Muscle layer of duodenum (tissue), 2 donors: ENCODE measurements around the gene CYS1.
A peak's percentile ranks its signal among the peaks of the same experiment; 100 is the strongest.

Source experiments
- H3K27ac ChIP-seq: one replicate; pipeline ENCODE4 v1.7.0; 2013; ENCODE audit warnings: mild to moderate bottlenecking, low read length
- H3K27me3 ChIP-seq: one replicate; pipeline ENCODE4 v1.7.0; 2013; ENCODE audit warnings: low read depth, mild to moderate bottlenecking, control low read depth, low read length
- H3K36me3 ChIP-seq, 2 donors: one replicate each; pipeline ENCODE4 v1.7.0; 2013; ENCODE audit warnings: low read length in 2 of 2, control low read depth in 1 of 2, mild to moderate bottlenecking in 1 of 2; ENCODE audit not compliant: insufficient read depth in 2 of 2, control insufficient read depth in 1 of 2
- H3K4me1 ChIP-seq, 2 donors: one replicate each; pipeline ENCODE4 v1.7.0; 2013; ENCODE audit warnings: low read length in 2 of 2, mild to moderate bottlenecking in 2 of 2, control low read depth in 1 of 2, moderate library complexity in 1 of 2; ENCODE audit not compliant: insufficient read depth in 2 of 2, control insufficient read depth in 1 of 2
- H3K4me3 ChIP-seq, 2 donors: one replicate each; pipeline ENCODE4 v1.7.0; 2013; ENCODE audit warnings: low read length in 2 of 2, low read depth in 1 of 2, mild to moderate bottlenecking in 1 of 2
- H3K9me3 ChIP-seq, 2 donors: one replicate each; pipeline ENCODE4 v1.7.0; 2013; ENCODE audit warnings: low read length in 2 of 2, control low read depth in 1 of 2, mild to moderate bottlenecking in 1 of 2; ENCODE audit not compliant: control insufficient read depth in 1 of 2
- donor health status: healthy.

The CYS1 gene

DNA sequence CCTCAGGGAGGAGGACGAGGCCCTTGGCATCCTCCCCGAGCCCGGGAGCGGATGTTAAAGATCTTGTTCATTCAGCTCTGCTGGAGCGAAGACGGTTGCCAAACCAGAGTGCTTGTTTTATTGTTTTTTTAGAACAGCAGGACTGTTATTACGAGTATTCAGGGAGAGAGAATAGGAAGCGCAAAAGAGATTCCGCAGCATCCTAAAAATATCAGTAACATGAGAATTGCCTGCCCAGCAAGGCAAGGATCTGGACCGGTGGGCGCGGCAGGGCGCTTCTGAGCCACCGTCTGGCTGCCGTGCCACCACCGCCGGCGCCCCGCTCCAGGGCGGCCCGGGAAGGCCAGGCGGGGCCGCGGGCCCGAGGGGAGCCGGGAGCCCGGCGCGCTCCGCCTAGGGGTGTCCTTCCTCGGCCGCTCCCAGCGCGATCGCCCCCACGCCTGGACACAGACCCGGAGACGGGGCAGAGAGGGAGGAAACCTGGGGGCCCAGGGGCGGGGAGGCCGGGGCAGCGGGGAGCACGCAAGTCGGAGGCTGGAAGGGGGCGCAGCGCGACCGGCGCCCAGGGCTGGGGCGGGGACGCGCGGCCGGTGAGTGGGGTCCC is 843 bp downstream of the CYS1 start:
- no peaks in the 10 kb centered on the region for H3K36me3 ChIP-seq
- no peaks in the 10 kb centered on the region for H3K9me3 ChIP-seq
- H3K4me1 ChIP-seq = peaks cover 0 to 30% of the 10 kb centered on the region in 2 donors
- peak overlapping the region; percentile 24 to 62 for H3K4me3 ChIP-seq
- peaks cover 9% of the 10 kb centered on the region for H3K27me3 ChIP-seq
- H3K27ac ChIP-seq = peak overlapping the region; percentile 73

DNA sequence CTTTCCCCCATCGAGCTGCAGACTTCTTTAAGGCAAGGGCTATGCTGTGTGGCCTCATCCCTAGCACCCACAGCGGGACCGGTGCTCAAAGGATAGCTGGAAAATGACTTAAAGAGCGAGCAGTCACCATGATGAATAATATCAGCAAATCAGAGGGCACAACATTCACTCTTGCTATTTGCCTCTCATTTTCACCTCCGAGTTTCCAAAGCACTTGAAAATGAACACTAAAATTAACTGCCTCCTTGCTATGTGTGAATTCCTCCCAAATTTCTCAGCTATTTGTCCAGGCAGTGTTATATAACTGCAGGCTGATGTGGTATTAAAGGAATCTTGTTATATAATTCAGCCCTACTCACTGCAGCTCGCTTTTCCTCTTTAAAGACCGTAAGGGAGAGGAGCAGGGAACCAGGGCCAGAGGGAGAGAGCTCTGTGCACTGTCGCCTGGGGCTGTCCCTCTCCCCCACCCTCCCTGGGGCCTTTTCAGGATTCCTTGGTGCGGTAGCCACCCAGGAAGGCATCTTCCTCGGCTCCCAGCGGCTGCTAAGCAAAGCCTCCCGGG is 1.4 kb downstream of the CYS1 start:
- H3K4me3 ChIP-seq = peak overlapping the region; percentile 24 to 62
- H3K27me3 ChIP-seq = peaks cover 9% of the 10 kb centered on the region
- no peaks in the 10 kb centered on the region for H3K9me3 ChIP-seq
- peaks cover 0 to 27% of the 10 kb centered on the region in 2 donors for H3K4me1 ChIP-seq
- H3K27ac ChIP-seq = peak overlapping the region; percentile 73
- H3K36me3 ChIP-seq = no peaks in the 10 kb centered on the region

DNA sequence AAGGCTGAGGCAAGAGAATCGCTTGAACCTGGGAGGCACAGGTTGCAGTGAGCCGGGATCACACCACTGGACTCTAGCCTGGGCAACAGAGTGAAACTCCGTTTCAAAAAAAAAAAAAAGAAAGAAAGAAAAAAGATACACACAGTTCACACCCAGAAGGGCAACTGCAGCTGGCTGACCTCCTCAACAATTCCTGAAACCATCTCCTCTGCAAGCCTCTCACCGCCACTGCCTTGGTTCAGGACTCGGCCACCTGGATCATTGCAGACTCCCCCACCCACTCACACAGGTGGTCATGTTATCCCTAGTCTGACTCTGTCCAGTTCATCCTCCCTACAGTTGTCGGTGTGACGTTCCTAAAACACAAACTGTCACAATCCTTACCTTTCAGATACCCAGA is 2.2 kb downstream of the CYS1 start:
- Histone ChIP-seq H3K4me3 (peak overlapping the region in 1 of 2 donors; percentile 62), H3K27me3 (peaks cover 9% of the 10 kb centered on the region), H3K36me3 (no peaks in the 10 kb centered on the region), H3K4me1 (peaks cover 0 to 27% of the 10 kb centered on the region in 2 donors), H3K9me3 (no peaks in the 10 kb centered on the region), H3K27ac (no peak overlapping the region)

- Histone ChIP-seq H3K4me1 (peaks cover 0 to 31% of the 10 kb centered on the region in 2 donors), H3K27ac (no peak overlapping the region), H3K9me3 (no peaks in the 10 kb centered on the region), H3K4me3 (no peak overlapping the region), H3K27me3 (peaks cover 9% of the 10 kb centered on the region), H3K36me3 (no peaks in the 10 kb centered on the region)
Measured at GRCh38 chr2:10076988-10077527, 3.2 kb downstream of the CYS1 start.

- Histone ChIP-seq H3K36me3 (no peaks in the 10 kb centered on the region), H3K4me1 (peaks cover 0 to 31% of the 10 kb centered on the region in 2 donors), H3K9me3 (no peaks in the 10 kb centered on the region), H3K27me3 (peaks cover 9% of the 10 kb centered on the region), H3K4me3 (no peak overlapping the region), H3K27ac (no peak overlapping the region)
Measured at GRCh38 chr2:10076511-10076910, 3.7 kb downstream of the CYS1 start.

DNA sequence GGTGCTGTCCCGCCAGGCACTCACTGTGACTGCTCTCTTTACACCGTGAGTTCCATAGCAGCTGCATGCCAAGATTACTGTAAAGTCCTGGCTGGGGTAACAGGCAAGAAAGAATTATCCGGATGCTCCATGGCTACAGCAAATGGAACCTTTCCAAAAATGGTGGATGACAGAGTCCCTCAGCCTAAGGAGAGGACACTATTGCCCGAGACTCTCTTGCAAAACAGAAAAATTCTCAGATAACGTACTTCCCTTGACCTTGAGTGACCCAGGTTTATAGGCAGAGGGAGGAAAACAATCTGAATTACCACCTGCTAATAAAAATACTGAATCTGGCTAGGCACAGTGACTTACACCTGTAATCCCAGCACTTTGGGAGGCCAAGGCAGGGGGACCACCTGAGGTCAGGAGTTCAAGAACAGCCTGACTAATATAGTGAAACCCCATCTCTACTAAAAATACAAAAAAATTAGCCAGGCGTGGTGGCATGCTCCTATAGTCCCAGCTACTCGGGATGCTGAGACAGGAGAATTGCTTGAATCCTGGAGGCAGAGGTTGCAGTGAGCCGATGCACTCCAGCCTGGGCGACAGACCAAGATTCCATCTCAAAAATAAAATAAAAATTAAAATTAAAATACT is 4.5 kb downstream of the CYS1 start:
- Histone ChIP-seq H3K36me3 (no peaks in the 10 kb centered on the region), H3K27ac (no peak overlapping the region), H3K4me3 (no peak overlapping the region), H3K4me1 (peaks cover 0 to 27% of the 10 kb centered on the region in 2 donors), H3K27me3 (peaks cover 9% of the 10 kb centered on the region), H3K9me3 (no peaks in the 10 kb centered on the region)

DNA sequence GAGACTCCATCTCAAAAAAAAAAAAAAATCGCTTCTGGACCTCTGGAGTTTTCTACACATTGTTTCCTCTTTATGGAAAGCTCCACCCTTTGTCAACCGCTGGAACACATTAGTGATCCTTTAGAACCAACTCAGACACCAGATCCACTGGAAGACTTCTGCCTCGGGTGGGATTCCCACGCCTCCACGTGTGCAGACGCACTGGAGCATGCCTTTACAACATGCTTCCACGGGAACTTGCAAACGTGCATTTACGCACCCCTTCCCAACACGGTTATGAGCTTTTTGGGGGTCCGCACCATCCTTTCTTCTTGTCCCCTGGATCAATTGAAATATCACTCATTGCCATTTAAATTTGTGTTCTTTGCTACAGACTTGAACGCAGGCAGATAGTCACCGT is 5.1 kb downstream of the CYS1 start:
- H3K4me1 ChIP-seq = peaks cover 0 to 26% of the 10 kb centered on the region in 2 donors
- H3K9me3 ChIP-seq = no peaks in the 10 kb centered on the region
- no peaks in the 10 kb centered on the region for H3K36me3 ChIP-seq
- peaks cover 9% of the 10 kb centered on the region for H3K27me3 ChIP-seq
- H3K4me3 ChIP-seq = no peak overlapping the region
- no peak overlapping the region for H3K27ac ChIP-seq

DNA sequence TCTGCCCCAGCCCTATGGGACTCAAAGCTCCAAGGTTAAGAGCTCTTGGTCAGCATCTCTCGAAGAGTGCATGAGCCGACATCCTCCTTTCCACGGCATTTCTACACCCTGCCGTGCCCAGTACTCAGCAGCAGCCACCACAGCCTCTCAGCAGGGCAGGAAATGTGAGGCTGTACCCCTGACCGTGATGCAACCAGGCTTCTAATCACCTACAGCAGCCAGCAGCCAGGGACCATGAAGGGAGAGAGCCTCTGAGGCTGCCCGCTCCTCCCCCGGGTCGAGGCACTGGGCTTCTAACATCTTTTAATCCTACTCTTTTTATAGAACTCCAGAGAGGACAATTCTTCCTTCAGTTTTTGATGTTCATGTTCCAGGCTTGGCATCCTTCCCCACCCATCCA is 6.5 kb downstream of the CYS1 start:
- no peak overlapping the region for H3K4me3 ChIP-seq
- no peaks in the 10 kb centered on the region for H3K9me3 ChIP-seq
- peaks cover 9% of the 10 kb centered on the region for H3K27me3 ChIP-seq

GRCh38 chr2:10072656-10073480 is 7.3 kb downstream of the CYS1 start:
- H3K27ac ChIP-seq = no peak overlapping the region
- peaks cover under 1% of the 10 kb centered on the region for H3K27me3 ChIP-seq
- H3K36me3 ChIP-seq = no peaks in the 10 kb centered on the region
- H3K9me3 ChIP-seq = no peaks in the 10 kb centered on the region
- peaks cover 0 to 14% of the 10 kb centered on the region in 2 donors for H3K4me1 ChIP-seq
- no peak overlapping the region for H3K4me3 ChIP-seq

More for the DNA sequence above, 6.5 kb downstream of the CYS1 start:
- no peaks in the 10 kb centered on the region for H3K36me3 ChIP-seq
- H3K4me1 ChIP-seq = peaks cover 0 to 20% of the 10 kb centered on the region in 2 donors
- H3K27ac ChIP-seq = no peak overlapping the region

GRCh38 chr2:10071595-10071994 is 8.6 kb downstream of the CYS1 start:
- H3K4me3 ChIP-seq = no peak overlapping the region
- no peaks in the 10 kb centered on the region for H3K9me3 ChIP-seq
- H3K36me3 ChIP-seq = no peaks in the 10 kb centered on the region
- no peak overlapping the region for H3K27ac ChIP-seq
- no peaks in the 10 kb centered on the region for H3K27me3 ChIP-seq
- H3K4me1 ChIP-seq = peaks cover 0 to 14% of the 10 kb centered on the region in 2 donors

GRCh38 chr2:10071176-10071575 is 9.0 kb downstream of the CYS1 start:
- H3K27ac ChIP-seq = no peak overlapping the region
- no peaks in the 10 kb centered on the region for H3K9me3 ChIP-seq
- no peaks in the 10 kb centered on the region for H3K27me3 ChIP-seq
- peaks cover 0 to 14% of the 10 kb centered on the region in 2 donors for H3K4me1 ChIP-seq
- H3K4me3 ChIP-seq = no peak overlapping the region
- H3K36me3 ChIP-seq = no peaks in the 10 kb centered on the region
